ENCODE results near the gene WNT10A.

The WNT10A gene

GRCh38 chr2:218850796-218851195 lies 29.9 kb upstream of the WNT10A start:
- Histone ChIP-seq H3K4me1 (peaks cover 22% of the 10 kb centered on the region), H3K9me3 (no peaks in the 10 kb centered on the region), H3K4me3 (ENCODE audit: low read depth, low read length) (no peak overlapping the region), H3K36me3 (no peaks in the 10 kb centered on the region), H3K27me3 (no peaks in the 10 kb centered on the region)
- TF ChIP-seq CTCF (IDR thresholded peaks at IDR 0.05; ENCODE audit: low read depth, low read length) = no peak
- no peak for DNase-seq

- Histone ChIP-seq H3K27me3 (no peaks in the 10 kb centered on the region), H3K36me3 (no peaks in the 10 kb centered on the region), H3K9me3 (no peaks in the 10 kb centered on the region), H3K4me3 (ENCODE audit: low read depth, low read length) (no peak overlapping the region), H3K4me1 (peaks cover 26% of the 10 kb centered on the region)
- no peak for DNase-seq
- no peak for TF ChIP-seq CTCF (IDR thresholded peaks at IDR 0.05; ENCODE audit: low read depth, low read length)
Measured at GRCh38 chr2:218851286-218851685, 29.4 kb upstream of the WNT10A start.

- Histone ChIP-seq H3K4me1 (peaks cover 39% of the 10 kb centered on the region), H3K36me3 (no peaks in the 10 kb centered on the region), H3K4me3 (ENCODE audit: low read depth, low read length) (no peak overlapping the region), H3K27me3 (no peaks in the 10 kb centered on the region), H3K9me3 (no peaks in the 10 kb centered on the region)
- peak; percentile 89 for TF ChIP-seq CTCF (IDR thresholded peaks at IDR 0.05; ENCODE audit: low read depth, low read length)
- peak; percentile 75 for DNase-seq
Measured at GRCh38 chr2:218852911-218853667, 27.6 kb upstream of the WNT10A start.

- H3K9me3 ChIP-seq = no peaks in the 10 kb centered on the region
- peak; percentile 52 for DNase-seq
- H3K4me3 ChIP-seq (ENCODE audit: low read depth, low read length) = no peak overlapping the region
- peaks cover 44% of the 10 kb centered on the region for H3K4me1 ChIP-seq
- no peak for TF ChIP-seq CTCF (IDR thresholded peaks at IDR 0.05; ENCODE audit: low read depth, low read length)
- no peaks in the 10 kb centered on the region for H3K36me3 ChIP-seq
- no peaks in the 10 kb centered on the region for H3K27me3 ChIP-seq
Measured at GRCh38 chr2:218853766-218854165, 26.9 kb upstream of the WNT10A start.

GRCh38 chr2:218854860-218855259 lies 25.8 kb upstream of the WNT10A start:
- Histone ChIP-seq H3K4me3 (ENCODE audit: low read depth, low read length) (no peak overlapping the region), H3K4me1 (peaks cover 44% of the 10 kb centered on the region), H3K27me3 (peaks cover 1% of the 10 kb centered on the region), H3K36me3 (no peaks in the 10 kb centered on the region), H3K9me3 (no peaks in the 10 kb centered on the region)
- DNase-seq = no peak
- TF ChIP-seq CTCF (IDR thresholded peaks at IDR 0.05; ENCODE audit: low read depth, low read length) = no peak

- Histone ChIP-seq H3K9me3 (no peaks in the 10 kb centered on the region), H3K4me3 (ENCODE audit: low read depth, low read length) (peak overlapping the region; percentile 12), H3K4me1 (peaks cover 44% of the 10 kb centered on the region), H3K36me3 (no peaks in the 10 kb centered on the region), H3K27me3 (peaks cover 7% of the 10 kb centered on the region)
- no peak for TF ChIP-seq CTCF (IDR thresholded peaks at IDR 0.05; ENCODE audit: low read depth, low read length)
- no peak for DNase-seq
Measured at GRCh38 chr2:218855305-218856166, 25.1 kb upstream of the WNT10A start.

Data from BE2C (cell line).